Heart left ventricle (tissue), 13 donors: ENCODE data around the gene PREP.

Source experiments
- POLR2A ChIP-seq, 2 donors: fragments of 450-650 bp; IDR thresholded peaks; one replicate each; pipeline ENCODE4 v1.6.1; 2017; ENCODE audit warnings: antibody characterized with exemption in 2 of 2, mild to moderate bottlenecking in 2 of 2, moderate library complexity in 2 of 2
- TF ChIP-seq, protein P1 (sequence below), 12 donors: fragments of 200-600 bp; sonication (generic) in 4 of 12; IDR thresholded peaks; one replicate each; pipeline versions ENCODE4 v1.5.0 to v1.8.0; 2018 to 2022; ENCODE audit warnings: antibody characterized with exemption in 12 of 12, mild to moderate bottlenecking in 5 of 12
- donor health status: ischemic (EF 13 %, LVEDD 7.1; RV severe dilation, severe dysfunction).
- donor health status: DM: no; HTN: yes; CAD: no.
- donor health status: DM: no; HTN: no; CAD: no.
- donor health status: ischemic (EF 25% LVEDD 6.9; RV normal size, moderate dysfunction).
- donor health status: ischemic (EF 25% LVEDD 5.7; RV mildly dilated, moderate dysfunction).
- donor health status: ischemic (EF 35%, LVEDD 5.7; RV mildly dilated, moderate dysfunction).
- donor health status: nonischemic (EF 11% LVEDD 7.7; RV severe dilation, severe dysfunction).
- donor health status: DM: yes; HTN: yes; CAD: no.
- donor health status: PGD.
- donor health status: ischemic (EF 29% LVEDD 5.4; RV normal size, mild dysfunction).
- donor health status: nonischemic (EF 23%, LVEDD 6.1; RV moderate dilation, normal function).

GRCh38 chr6:105443941-105444340 is 41.1 kb upstream of the PREP start:
- TF ChIP-seq, protein P1, sequence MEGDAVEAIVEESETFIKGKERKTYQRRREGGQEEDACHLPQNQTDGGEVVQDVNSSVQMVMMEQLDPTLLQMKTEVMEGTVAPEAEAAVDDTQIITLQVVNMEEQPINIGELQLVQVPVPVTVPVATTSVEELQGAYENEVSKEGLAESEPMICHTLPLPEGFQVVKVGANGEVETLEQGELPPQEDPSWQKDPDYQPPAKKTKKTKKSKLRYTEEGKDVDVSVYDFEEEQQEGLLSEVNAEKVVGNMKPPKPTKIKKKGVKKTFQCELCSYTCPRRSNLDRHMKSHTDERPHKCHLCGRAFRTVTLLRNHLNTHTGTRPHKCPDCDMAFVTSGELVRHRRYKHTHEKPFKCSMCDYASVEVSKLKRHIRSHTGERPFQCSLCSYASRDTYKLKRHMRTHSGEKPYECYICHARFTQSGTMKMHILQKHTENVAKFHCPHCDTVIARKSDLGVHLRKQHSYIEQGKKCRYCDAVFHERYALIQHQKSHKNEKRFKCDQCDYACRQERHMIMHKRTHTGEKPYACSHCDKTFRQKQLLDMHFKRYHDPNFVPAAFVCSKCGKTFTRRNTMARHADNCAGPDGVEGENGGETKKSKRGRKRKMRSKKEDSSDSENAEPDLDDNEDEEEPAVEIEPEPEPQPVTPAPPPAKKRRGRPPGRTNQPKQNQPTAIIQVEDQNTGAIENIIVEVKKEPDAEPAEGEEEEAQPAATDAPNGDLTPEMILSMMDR (IDR thresholded peaks at IDR 0.05): no peak
- TF ChIP-seq POLR2A (IDR thresholded peaks at IDR 0.05): no peak
